HepG2 (cell line): ENCODE measurements around the gene DNAJC11. TPM values are rescaled to one million over a fixed set of nuclear protein-coding genes. Genes with fewer than 3 reads are reported as not detected.
A peak's percentile ranks its signal among the peaks of the same experiment; 100 is the strongest.

Source experiments
- HOMEZ ChIP-seq: IDR thresholded peaks from 2 replicates; pipeline ENCODE4 v1.6.1; 2016; ENCODE audit warnings: low read depth
- HOXA5 ChIP-seq: sonication (generic); formaldehyde crosslinking; IDR thresholded peaks from 2 replicates; pipeline ENCODE4 v1.4.0; 2020; ENCODE audit warnings: missing genetic modification reagents
- MAFK ChIP-seq, 2 experiments: IDR thresholded peaks in 1 of 2; conservative IDR thresholded peaks in 1 of 2; 2 replicates each; pipeline ENCODE4 v1.6.1; 2011; ENCODE audit warnings: improper control_type of control experiment in 2 of 2, low read length in 2 of 2
- NFE2 ChIP-seq: sonication (generic); formaldehyde crosslinking; IDR thresholded peaks from 2 replicates; pipeline ENCODE4 v1.4.0; 2020; ENCODE audit warnings: missing genetic modification reagents
- NKX3-1 ChIP-seq: sonication (generic); formaldehyde crosslinking; IDR thresholded peaks from 2 replicates; pipeline ENCODE4 v1.5.0; 2020; ENCODE audit warnings: missing genetic modification reagents
- PTBP1 ChIP-seq: fragments of 200-400 bp; formaldehyde crosslinking; IDR thresholded peaks from 2 replicates; pipeline ENCODE4 v1.6.1; 2018; ENCODE audit warnings: low read length, low read depth; ENCODE audit not compliant: poor library complexity, severe bottlenecking
- RXRA ChIP-seq: sonication (generic); formaldehyde crosslinking; IDR thresholded peaks from 2 replicates; pipeline ENCODE4 v1.5.1; 2020; ENCODE audit warnings: missing genetic modification reagents
- TEAD2 ChIP-seq: sonication (generic); formaldehyde crosslinking; IDR thresholded peaks from 2 replicates; pipeline ENCODE4 v1.9.0; 2021; ENCODE audit warnings: missing genetic modification reagents
- TSC22D2 ChIP-seq: sonication (generic); formaldehyde crosslinking; IDR thresholded peaks from 2 replicates; pipeline ENCODE4 v1.5.1; 2020; ENCODE audit warnings: missing genetic modification reagents, mild to moderate bottlenecking, borderline replicate concordance
- ZNF138 ChIP-seq: sonication (generic); formaldehyde crosslinking; IDR thresholded peaks from 2 replicates; pipeline ENCODE4 v1.5.0; 2020; ENCODE audit warnings: mild to moderate bottlenecking, low read depth, missing genetic modification reagents
- ZNF253 ChIP-seq: sonication (generic); formaldehyde crosslinking; IDR thresholded peaks from 2 replicates; pipeline ENCODE4 v1.8.0; 2022; ENCODE audit warnings: mild to moderate bottlenecking, missing genetic modification reagents, borderline replicate concordance
- ZSCAN21 ChIP-seq: sonication (generic); formaldehyde crosslinking; IDR thresholded peaks from 2 replicates; pipeline ENCODE4 v1.8.0; 2022; ENCODE audit warnings: mild to moderate bottlenecking, missing genetic modification reagents, moderate library complexity, borderline replicate concordance
- polyA plus RNA-seq, 8 experiments: library from polyadenylated mRNA; depleted of rRNA in 3 of 8; stranded (reverse) in 7 of 8; unstranded in 1 of 8; fragments of >200 nt; fragmentation: Illumina TruSeq in 4 of 8; extraction: Trizol in 4 of 8; gene quantifications; 2 replicates each; pipeline versions ENCODE4 v1.2.1 to v1.2.3, GENCODE V29; 2011 to 2016; ENCODE audit warnings: low read depth in 4 of 8, missing spikeins in 1 of 8, mixed read lengths in 1 of 8; ENCODE audit not compliant: insufficient read depth in 1 of 8
- total RNA-seq, 5 experiments: library from RNA; depleted of rRNA; stranded (reverse); fragments of >200 nt; fragmentation: Illumina TruSeq; extraction: Trizol; gene quantifications; 2 replicates each; pipeline ENCODE4 v1.2.3, GENCODE V29; 2016; ENCODE audit warnings: low read depth in 1 of 5
- TF ChIP-seq, protein P1 (sequence below): IDR thresholded peaks from 2 replicates; pipeline ENCODE4 v1.6.1; 2016; ENCODE audit warnings: mild to moderate bottlenecking, missing biosample characterization, missing genetic modification reagents
- TF ChIP-seq, protein P2 (sequence below): sonication (generic); formaldehyde crosslinking; IDR thresholded peaks from 2 replicates; pipeline ENCODE4 v1.8.0; 2023; ENCODE audit warnings: mild to moderate bottlenecking, missing genetic modification reagents
- TF ChIP-seq, protein P3 (sequence below): sonication (generic); formaldehyde crosslinking; IDR thresholded peaks from 2 replicates; pipeline ENCODE4 v1.8.0; 2022; ENCODE audit warnings: missing genetic modification reagents, mild to moderate bottlenecking, borderline replicate concordance
- TF ChIP-seq, protein P4 (sequence below): sonication (generic); formaldehyde crosslinking; IDR thresholded peaks from 2 replicates; pipeline ENCODE4 v1.5.1; 2020; ENCODE audit warnings: mild to moderate bottlenecking, missing genetic modification reagents
- TF ChIP-seq, protein P5 (sequence below): sonication (generic); formaldehyde crosslinking; IDR thresholded peaks from 2 replicates; pipeline ENCODE4; 2020; ENCODE audit warnings: missing genetic modification reagents, mild to moderate bottlenecking, borderline replicate concordance

Gene DNAJC11
- total and polyA plus RNA-seq, 2 of the 13 experiments (the other 11 are each of a cell fraction or from before 2014, with no cell fraction given) = 25.1 to 47.6 TPM

GRCh38 chr1:6601049-6601922, 100.3 kb downstream of the DNAJC11 start (continued):
- TF ChIP-seq HOMEZ (no peak), ZSCAN21 (CRISPR knock-in tag) (0 out of 2 replicates have a peak, but pooled peaks have one; percentile 1), HOXA5 (CRISPR knock-in tag) (no peak), RXRA (CRISPR knock-in tag) (no peak; the same call in 1 of the 2 replicates), TSC22D2 (no peak), ZNF138 (CRISPR knock-in tag) (no peak), MAFK (conservative IDR thresholded peaks at IDR 0.05 in 1 of 2, IDR thresholded peaks at IDR 0.05 in 1 of 2; ENCODE audit: low read length in 2 of 2) (0 out of 4 replicates have a peak, but pooled peaks of 1 of the 2 experiments have one; percentile 38), TEAD2 (CRISPR knock-in tag) (no peak), ZNF253 (CRISPR knock-in tag) (no peak), NFE2 (CRISPR knock-in tag) (peak; percentile 95), NKX3-1 (CRISPR knock-in tag) (no peak), PTBP1 (no peak)
- TF ChIP-seq, protein P1, sequence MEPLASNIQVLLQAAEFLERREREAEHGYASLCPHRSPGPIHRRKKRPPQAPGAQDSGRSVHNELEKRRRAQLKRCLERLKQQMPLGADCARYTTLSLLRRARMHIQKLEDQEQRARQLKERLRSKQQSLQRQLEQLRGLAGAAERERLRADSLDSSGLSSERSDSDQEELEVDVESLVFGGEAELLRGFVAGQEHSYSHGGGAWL (CRISPR knock-in tag) = peak; percentile 29; the same call in 1 of the 2 replicates
- TF ChIP-seq, protein P2, sequence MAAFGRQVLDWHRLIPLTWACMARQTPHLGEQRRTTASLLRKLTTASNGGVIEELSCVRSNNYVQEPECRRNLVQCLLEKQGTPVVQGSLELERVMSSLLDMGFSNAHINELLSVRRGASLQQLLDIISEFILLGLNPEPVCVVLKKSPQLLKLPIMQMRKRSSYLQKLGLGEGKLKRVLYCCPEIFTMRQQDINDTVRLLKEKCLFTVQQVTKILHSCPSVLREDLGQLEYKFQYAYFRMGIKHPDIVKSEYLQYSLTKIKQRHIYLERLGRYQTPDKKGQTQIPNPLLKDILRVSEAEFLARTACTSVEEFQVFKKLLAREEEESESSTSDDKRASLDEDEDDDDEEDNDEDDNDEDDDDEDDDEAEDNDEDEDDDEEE = peak; percentile 61; the same call in 1 of the 2 replicates
- TF ChIP-seq, protein P3, sequence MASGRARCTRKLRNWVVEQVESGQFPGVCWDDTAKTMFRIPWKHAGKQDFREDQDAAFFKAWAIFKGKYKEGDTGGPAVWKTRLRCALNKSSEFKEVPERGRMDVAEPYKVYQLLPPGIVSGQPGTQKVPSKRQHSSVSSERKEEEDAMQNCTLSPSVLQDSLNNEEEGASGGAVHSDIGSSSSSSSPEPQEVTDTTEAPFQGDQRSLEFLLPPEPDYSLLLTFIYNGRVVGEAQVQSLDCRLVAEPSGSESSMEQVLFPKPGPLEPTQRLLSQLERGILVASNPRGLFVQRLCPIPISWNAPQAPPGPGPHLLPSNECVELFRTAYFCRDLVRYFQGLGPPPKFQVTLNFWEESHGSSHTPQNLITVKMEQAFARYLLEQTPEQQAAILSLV (CRISPR knock-in tag) = 0 out of 2 replicates have a peak, but pooled peaks have one; percentile 15
- TF ChIP-seq, protein P4, sequence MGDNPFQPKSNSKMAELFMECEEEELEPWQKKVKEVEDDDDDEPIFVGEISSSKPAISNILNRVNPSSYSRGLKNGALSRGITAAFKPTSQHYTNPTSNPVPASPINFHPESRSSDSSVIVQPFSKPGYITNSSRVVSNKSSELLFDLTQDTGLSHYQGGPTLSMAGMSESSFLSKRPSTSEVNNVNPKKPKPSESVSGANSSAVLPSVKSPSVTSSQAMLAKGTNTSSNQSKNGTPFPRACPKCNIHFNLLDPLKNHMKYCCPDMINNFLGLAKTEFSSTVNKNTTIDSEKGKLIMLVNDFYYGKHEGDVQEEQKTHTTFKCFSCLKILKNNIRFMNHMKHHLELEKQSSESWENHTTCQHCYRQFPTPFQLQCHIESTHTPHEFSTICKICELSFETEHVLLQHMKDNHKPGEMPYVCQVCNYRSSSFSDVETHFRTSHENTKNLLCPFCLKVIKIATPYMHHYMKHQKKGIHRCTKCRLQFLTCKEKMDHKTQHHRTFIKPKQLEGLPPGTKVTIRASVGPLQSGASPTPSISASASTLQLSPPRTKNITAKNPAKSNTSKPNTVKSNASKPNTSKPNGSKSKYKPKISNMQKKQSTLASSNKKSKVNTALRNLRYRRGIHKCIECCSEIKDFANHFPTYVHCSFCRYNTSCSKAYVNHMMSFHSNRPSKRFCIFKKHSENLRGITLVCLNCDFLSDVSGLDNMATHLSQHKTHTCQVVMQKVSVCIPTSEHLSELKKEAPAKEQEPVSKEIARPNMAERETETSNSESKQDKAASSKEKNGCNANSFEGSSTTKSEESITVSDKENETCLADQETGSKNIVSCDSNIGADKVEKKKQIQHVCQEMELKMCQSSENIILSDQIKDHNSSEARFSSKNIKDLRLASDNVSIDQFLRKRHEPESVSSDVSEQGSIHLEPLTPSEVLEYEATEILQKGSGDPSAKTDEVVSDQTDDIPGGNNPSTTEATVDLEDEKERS (CRISPR knock-in tag) = peak; percentile 12; the same call in 1 of the 2 replicates
- TF ChIP-seq, protein P5, sequence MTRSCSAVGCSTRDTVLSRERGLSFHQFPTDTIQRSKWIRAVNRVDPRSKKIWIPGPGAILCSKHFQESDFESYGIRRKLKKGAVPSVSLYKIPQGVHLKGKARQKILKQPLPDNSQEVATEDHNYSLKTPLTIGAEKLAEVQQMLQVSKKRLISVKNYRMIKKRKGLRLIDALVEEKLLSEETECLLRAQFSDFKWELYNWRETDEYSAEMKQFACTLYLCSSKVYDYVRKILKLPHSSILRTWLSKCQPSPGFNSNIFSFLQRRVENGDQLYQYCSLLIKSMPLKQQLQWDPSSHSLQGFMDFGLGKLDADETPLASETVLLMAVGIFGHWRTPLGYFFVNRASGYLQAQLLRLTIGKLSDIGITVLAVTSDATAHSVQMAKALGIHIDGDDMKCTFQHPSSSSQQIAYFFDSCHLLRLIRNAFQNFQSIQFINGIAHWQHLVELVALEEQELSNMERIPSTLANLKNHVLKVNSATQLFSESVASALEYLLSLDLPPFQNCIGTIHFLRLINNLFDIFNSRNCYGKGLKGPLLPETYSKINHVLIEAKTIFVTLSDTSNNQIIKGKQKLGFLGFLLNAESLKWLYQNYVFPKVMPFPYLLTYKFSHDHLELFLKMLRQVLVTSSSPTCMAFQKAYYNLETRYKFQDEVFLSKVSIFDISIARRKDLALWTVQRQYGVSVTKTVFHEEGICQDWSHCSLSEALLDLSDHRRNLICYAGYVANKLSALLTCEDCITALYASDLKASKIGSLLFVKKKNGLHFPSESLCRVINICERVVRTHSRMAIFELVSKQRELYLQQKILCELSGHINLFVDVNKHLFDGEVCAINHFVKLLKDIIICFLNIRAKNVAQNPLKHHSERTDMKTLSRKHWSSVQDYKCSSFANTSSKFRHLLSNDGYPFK (CRISPR knock-in tag) = peak; percentile 42; the same call in 1 of the 2 replicates
